GM21619 (cell line): ENCODE data around the gene EPS8L2.

ENCODE experiments used
- ATAC-seq: cut with Tn5 transposase; IDR thresholded peaks from one replicate; pipeline ENCODE4 v1.9.1; 2021; ENCODE audit not compliant: unreplicated experiment

EPS8L2 gene

GRCh38 chr11:703506-703905, 2.5 kb upstream of the EPS8L2 start:
- no peak for ATAC-seq

- ATAC-seq: no peak
Measured at GRCh38 chr11:704228-704674, 1.8 kb upstream of the EPS8L2 start.

- no peak for ATAC-seq
Measured at GRCh38 chr11:704781-705645, 1.0 kb upstream of the EPS8L2 start.

- no peak for ATAC-seq
Measured at GRCh38 chr11:706439-706956, 467 bp downstream of the EPS8L2 start.

- ATAC-seq: no peak
Measured at GRCh38 chr11:706957-707816, 1.2 kb downstream of the EPS8L2 start.

- ATAC-seq: no peak
Measured at GRCh38 chr11:707817-708420, 1.9 kb downstream of the EPS8L2 start.

- no peak for ATAC-seq
Measured at GRCh38 chr11:708511-708910, 2.5 kb downstream of the EPS8L2 start.

- no peak for ATAC-seq
Measured at GRCh38 chr11:709109-709997, 3.3 kb downstream of the EPS8L2 start.

- ATAC-seq: no peak
Measured at GRCh38 chr11:714436-714835, 8.4 kb downstream of the EPS8L2 start.

GRCh38 chr11:719214-720016, 13.4 kb downstream of the EPS8L2 start:
- ATAC-seq: no peak

- ATAC-seq: no peak
Measured at GRCh38 chr11:720017-720641, 14.1 kb downstream of the EPS8L2 start.

GRCh38 chr11:720642-721246, 14.7 kb downstream of the EPS8L2 start:
- ATAC-seq: no peak

GRCh38 chr11:721247-721740, 15.3 kb downstream of the EPS8L2 start:
- no peak for ATAC-seq

- no peak for ATAC-seq
Measured at GRCh38 chr11:721741-722345, 15.8 kb downstream of the EPS8L2 start.

GRCh38 chr11:722346-722811, 16.3 kb downstream of the EPS8L2 start:
- no peak for ATAC-seq

GRCh38 chr11:723120-723883, 17.3 kb downstream of the EPS8L2 start:
- no peak for ATAC-seq
